HCEC 1CT (cell line): ENCODE measurements around the gene DYNC2I2.
"Not testable (repeated sequence)": the region's sequence is repeated elsewhere in the genome, so short reads cannot be mapped to it uniquely, and the experiment has no call there.

Experiments
- DNase-seq: peaks from one replicate; pipeline ENCODE4 v3.0.0-alpha.2; 2017

Gene DYNC2I2

GRCh38 chr9:128685636-128686489, 29.2 kb upstream of the DYNC2I2 start:
- no peak for DNase-seq

GRCh38 chr9:128684325-128685199, 27.9 kb upstream of the DYNC2I2 start:
- DNase-seq: peak; percentile 88

GRCh38 chr9:128684065-128684324, 27.3 kb upstream of the DYNC2I2 start:
- DNase-seq: no peak

- DNase-seq: peak; percentile 57
Measured at GRCh38 chr9:128683340-128684064, 26.9 kb upstream of the DYNC2I2 start.

GRCh38 chr9:128677794-128678193, 21.1 kb upstream of the DYNC2I2 start:
- DNase-seq: no peak

- no peak for DNase-seq
Measured at GRCh38 chr9:128675382-128675781, 18.7 kb upstream of the DYNC2I2 start.

- no peak for DNase-seq
Measured at GRCh38 chr9:128669786-128670185, 13.1 kb upstream of the DYNC2I2 start.

GRCh38 chr9:128666481-128666941, 9.9 kb upstream of the DYNC2I2 start:
- not testable (repeated sequence) for DNase-seq

GRCh38 chr9:128657796-128658195, 1.1 kb upstream of the DYNC2I2 start:
- no peak for DNase-seq

- DNase-seq: no peak
Measured at GRCh38 chr9:128657344-128657704, 677 bp upstream of the DYNC2I2 start.

- no peak for DNase-seq
Measured at GRCh38 chr9:128654481-128654880, 2.2 kb downstream of the DYNC2I2 start.

- DNase-seq: no peak
Measured at GRCh38 chr9:128653908-128654307, 2.7 kb downstream of the DYNC2I2 start.

- no peak for DNase-seq
Measured at GRCh38 chr9:128651798-128652197, 4.8 kb downstream of the DYNC2I2 start.

- DNase-seq: peak; percentile 31
Measured at GRCh38 chr9:128648206-128648605, 8.4 kb downstream of the DYNC2I2 start.

GRCh38 chr9:128643519-128644300, 12.9 kb downstream of the DYNC2I2 start:
- no peak for DNase-seq

GRCh38 chr9:128642675-128643245, 13.9 kb downstream of the DYNC2I2 start:
- DNase-seq: no peak

- no peak for DNase-seq
Measured at GRCh38 chr9:128640603-128641002, 16.0 kb downstream of the DYNC2I2 start.

GRCh38 chr9:128638580-128638979, 18.1 kb downstream of the DYNC2I2 start:
- no peak for DNase-seq

GRCh38 chr9:128637656-128638055, 19.0 kb downstream of the DYNC2I2 start:
- peak; percentile 25 for DNase-seq

GRCh38 chr9:128636556-128637530, 19.8 kb downstream of the DYNC2I2 start:
- no peak for DNase-seq

- DNase-seq: peak; percentile 13
Measured at GRCh38 chr9:128636024-128636390, 20.6 kb downstream of the DYNC2I2 start.
